ENCODE data around the gene TCP11. TPM values are rescaled to one million over a fixed set of nuclear protein-coding genes. Genes with fewer than 3 reads are reported as not detected.

The TCP11 gene
- total RNA-seq, 1 donor from 2014 or later = 0.43 TPM

DNA sequence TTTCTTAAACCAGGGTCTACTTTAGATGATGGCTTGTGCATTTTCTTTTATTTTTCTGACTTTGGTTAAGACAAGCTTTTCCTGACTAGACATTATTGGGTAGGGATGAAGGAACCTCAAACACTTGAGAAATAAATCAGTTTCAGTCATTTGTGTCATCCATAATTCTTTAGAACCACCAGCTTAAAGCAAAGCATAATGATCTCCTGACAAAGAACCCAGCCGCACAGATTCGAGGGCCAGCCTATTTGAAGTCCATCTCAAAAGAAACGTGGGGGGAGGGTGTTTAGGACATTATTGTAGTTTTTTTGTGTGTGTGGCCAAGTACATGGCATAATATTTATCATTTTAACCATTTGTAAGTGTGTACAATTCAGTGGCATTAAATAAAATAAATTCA lies 6.3 kb upstream of the TCP11 start:
- H3K27me3 ChIP-seq = no peaks in the 10 kb centered on the region
- H3K27ac ChIP-seq = peak overlapping the region; percentile 37 to 72
- no peaks in the 10 kb centered on the region for H3K36me3 ChIP-seq
- no peak for DNase-seq (ENCODE audit: low spot score in 2 of 2)
- intact Hi-C loops (cut with DNase I) = no loop called here
- no peaks in the 10 kb centered on the region for H3K9me3 ChIP-seq
- no peak overlapping the region for H3K4me3 ChIP-seq
- TF ChIP-seq, protein P1, sequence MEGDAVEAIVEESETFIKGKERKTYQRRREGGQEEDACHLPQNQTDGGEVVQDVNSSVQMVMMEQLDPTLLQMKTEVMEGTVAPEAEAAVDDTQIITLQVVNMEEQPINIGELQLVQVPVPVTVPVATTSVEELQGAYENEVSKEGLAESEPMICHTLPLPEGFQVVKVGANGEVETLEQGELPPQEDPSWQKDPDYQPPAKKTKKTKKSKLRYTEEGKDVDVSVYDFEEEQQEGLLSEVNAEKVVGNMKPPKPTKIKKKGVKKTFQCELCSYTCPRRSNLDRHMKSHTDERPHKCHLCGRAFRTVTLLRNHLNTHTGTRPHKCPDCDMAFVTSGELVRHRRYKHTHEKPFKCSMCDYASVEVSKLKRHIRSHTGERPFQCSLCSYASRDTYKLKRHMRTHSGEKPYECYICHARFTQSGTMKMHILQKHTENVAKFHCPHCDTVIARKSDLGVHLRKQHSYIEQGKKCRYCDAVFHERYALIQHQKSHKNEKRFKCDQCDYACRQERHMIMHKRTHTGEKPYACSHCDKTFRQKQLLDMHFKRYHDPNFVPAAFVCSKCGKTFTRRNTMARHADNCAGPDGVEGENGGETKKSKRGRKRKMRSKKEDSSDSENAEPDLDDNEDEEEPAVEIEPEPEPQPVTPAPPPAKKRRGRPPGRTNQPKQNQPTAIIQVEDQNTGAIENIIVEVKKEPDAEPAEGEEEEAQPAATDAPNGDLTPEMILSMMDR (IDR thresholded peaks at IDR 0.05) = no peak
- peaks cover 4 to 24% of the 10 kb centered on the region in 2 donors for H3K4me1 ChIP-seq

DNA sequence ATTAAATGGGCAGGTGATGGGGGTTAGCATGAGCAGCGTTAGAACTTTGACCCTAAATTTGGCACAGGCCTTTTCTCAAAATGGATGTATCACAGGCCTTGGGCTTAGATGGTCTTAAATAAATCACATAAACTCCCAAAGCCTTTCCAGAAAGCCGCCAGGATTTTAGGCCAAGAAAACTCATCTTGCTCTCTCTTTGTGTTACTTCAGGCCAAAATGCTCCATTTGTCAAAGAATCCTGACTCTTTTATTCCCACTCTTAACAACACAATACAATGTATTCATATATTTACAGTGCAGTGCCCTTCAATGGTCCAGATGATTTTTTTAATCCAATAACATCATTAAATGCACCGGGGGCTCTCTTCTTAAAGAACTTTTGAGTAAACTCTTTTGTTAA lies 5.9 kb upstream of the TCP11 start:
- H3K27me3 ChIP-seq = no peaks in the 10 kb centered on the region
- no peaks in the 10 kb centered on the region for H3K36me3 ChIP-seq
- no peak overlapping the region for H3K4me3 ChIP-seq
- H3K9me3 ChIP-seq = no peaks in the 10 kb centered on the region
- DNase-seq (ENCODE audit: low spot score in 2 of 2) = no peak
- intact Hi-C loops (cut with DNase I) = no loop called here
- peaks cover 4 to 24% of the 10 kb centered on the region in 2 donors for H3K4me1 ChIP-seq
- no peak overlapping the region for H3K27ac ChIP-seq
- TF ChIP-seq, protein P1 (IDR thresholded peaks at IDR 0.05) = no peak

DNA sequence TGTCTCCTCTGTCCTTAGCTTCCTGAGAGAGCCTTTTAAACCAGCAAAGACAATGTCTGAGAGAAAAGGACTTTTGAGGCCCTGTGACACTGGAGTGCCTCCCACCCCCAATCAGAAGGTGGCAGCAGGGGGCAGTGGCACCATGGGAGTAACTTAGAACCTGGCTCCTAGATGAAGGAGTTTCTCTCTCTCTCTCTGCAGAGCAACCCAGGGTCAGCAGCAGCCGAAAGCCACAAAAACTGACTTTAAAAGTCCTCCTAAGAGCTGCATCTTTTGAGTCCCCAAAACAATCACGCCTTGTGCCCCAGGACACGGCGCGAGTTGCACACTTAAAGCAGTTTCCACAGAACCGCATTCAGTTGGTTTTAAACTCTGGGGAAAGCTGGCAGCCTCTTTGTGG lies 5.3 kb upstream of the TCP11 start:
- TF ChIP-seq, protein P1 (IDR thresholded peaks at IDR 0.05) = peak; percentile 74 to 88 (median 75)
- H3K27me3 ChIP-seq = no peaks in the 10 kb centered on the region
- H3K9me3 ChIP-seq = no peaks in the 10 kb centered on the region
- peaks cover 4 to 18% of the 10 kb centered on the region in 2 donors for H3K4me1 ChIP-seq
- no peak overlapping the region for H3K27ac ChIP-seq
- DNase-seq (ENCODE audit: low spot score in 2 of 2) = peak in 1 of 2 donors; percentile 80
- no peaks in the 10 kb centered on the region for H3K36me3 ChIP-seq
- intact Hi-C loops (cut with DNase I) = loop anchor here (1.0 kb wide), 2 partner anchors 59 to 95 kb away; no protein-coding TSS in a partner anchor
- no peak overlapping the region for H3K4me3 ChIP-seq

DNA sequence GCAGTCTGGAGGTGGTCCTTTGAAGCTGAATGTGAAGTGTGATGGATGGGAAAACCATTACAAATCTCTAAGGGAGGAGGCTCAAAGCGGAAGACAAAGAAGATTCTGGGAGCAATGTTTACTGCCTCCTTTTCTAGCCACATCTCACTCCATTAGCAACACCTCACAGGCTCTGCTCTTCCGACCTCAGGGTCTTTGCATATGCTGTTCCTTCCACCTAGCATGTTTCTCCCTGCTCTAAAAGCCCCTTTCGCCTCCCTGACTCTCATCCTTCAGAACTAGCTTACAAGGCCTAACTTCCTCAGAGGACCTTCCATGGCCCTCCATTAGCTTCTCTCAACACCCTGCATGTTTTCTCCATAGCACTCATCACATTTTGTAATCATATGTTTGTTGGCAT lies 4.6 kb upstream of the TCP11 start:
- Histone ChIP-seq H3K27ac (no peak overlapping the region), H3K36me3 (no peaks in the 10 kb centered on the region), H3K4me1 (peaks cover 4 to 17% of the 10 kb centered on the region in 2 donors), H3K4me3 (no peak overlapping the region), H3K27me3 (no peaks in the 10 kb centered on the region), H3K9me3 (no peaks in the 10 kb centered on the region)
- DNase-seq (ENCODE audit: low spot score in 2 of 2) = no peak
- TF ChIP-seq, protein P1 (IDR thresholded peaks at IDR 0.05) = no peak
- intact Hi-C loops (cut with DNase I) = loop anchor here (1.0 kb wide), 2 partner anchors 60 to 96 kb away; no protein-coding TSS in a partner anchor

DNA sequence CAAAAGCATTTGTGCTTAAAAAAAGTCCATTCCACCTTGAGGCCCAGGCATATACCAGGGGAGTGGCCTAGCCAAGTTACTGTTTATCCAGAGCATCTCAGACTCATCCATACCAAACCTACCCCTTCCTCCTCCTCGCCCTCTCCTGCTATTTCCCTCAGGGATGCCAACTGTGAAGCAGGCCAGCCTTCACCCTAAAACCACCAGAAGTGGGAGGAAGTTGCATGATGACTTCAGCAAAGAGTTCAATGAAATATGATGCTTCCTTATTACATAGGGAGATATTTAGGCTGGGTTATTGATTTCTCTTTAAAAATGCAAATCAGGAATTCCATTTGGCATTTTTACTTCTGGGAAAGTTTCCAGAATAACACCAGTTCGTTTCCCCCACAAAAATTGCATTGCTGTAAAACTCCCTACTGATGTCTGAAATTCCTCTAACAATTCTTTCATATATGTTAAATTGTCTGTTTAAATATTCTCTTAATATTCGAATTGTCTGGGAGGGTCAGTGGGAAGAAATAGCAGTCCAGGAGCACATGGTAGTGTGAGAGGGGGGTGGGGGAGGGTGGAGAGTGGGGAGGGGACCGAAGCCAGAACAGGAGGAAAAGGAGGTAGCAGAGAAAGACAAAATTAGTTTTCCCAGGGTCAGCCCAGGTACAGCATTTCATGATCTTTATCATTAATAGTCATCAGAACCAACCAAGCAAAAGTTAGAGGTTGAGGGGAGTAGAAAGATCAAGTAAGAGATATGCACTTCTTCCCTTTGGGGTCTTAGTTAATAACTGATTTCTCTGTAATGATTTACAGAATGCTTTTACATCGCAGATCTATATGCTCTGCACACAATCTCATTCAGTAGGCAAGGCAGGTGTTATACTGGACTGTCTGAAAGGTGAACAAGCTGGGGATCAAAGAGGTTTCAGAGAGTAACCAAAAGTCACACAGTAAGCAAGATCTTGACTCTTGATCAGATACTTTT lies 1.7 kb upstream of the TCP11 start:
- Histone ChIP-seq H3K27ac (no peak overlapping the region), H3K36me3 (no peaks in the 10 kb centered on the region), H3K4me3 (no peak overlapping the region), H3K27me3 (no peaks in the 10 kb centered on the region), H3K4me1 (peaks cover 0 to 5% of the 10 kb centered on the region in 2 donors), H3K9me3 (no peaks in the 10 kb centered on the region)
- DNase-seq (ENCODE audit: low spot score in 2 of 2) = no peak
- TF ChIP-seq, protein P1 (IDR thresholded peaks at IDR 0.05) = no peak
- intact Hi-C loops (cut with DNase I) = loop anchor here (5.0 kb wide), 2 partner anchors 81 to 256 kb away; partner anchors contain the start of genes ANKS1A and TAF11
